Measurements from ENCODE around the gene DCHS2.

Gene DCHS2

DNA sequence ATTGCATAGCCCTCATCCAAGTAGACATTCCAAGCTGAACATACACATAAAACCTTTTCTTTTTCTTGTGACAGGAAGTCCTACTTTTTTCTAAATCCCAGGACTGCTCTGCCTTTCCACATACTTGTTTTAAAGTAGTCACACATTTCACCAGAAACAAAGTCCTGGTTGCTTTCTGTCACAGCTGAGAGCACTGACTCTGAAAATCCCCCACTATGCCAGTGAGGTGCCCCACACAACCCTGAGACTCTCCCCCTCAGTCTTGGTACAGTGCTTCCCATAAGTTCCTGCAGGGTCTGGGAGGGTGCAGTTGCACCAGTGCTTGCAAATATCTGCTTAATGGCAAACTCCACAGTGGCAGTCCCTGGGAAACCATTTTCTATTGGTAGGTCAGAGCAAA, 84.2 kb downstream of the DCHS2 start:
- Histone ChIP-seq H3K9ac (ENCODE audit: low read length) (no peak overlapping the region), H3K27me3 (ENCODE audit: control insufficient read depth, insufficient read depth, low read length) (no peaks in the 10 kb centered on the region), H3K36me3 (ENCODE audit: control insufficient read depth, insufficient read depth, low read length) (no peaks in the 10 kb centered on the region), H3K4me1 (ENCODE audit: control insufficient read depth, insufficient read depth, low read length) (no peaks in the 10 kb centered on the region), H3K9me3 (ENCODE audit: control insufficient read depth, low read length) (no peaks in the 10 kb centered on the region), H3K4me3 (ENCODE audit: low read length) (no peak overlapping the region)

- H3K9ac ChIP-seq (ENCODE audit: low read length) = no peak overlapping the region
- no peaks in the 10 kb centered on the region for H3K4me1 ChIP-seq (ENCODE audit: control insufficient read depth, insufficient read depth, low read length)
- no peak overlapping the region for H3K4me3 ChIP-seq (ENCODE audit: low read length)
- no peaks in the 10 kb centered on the region for H3K27me3 ChIP-seq (ENCODE audit: control insufficient read depth, insufficient read depth, low read length)
- H3K36me3 ChIP-seq (ENCODE audit: control insufficient read depth, insufficient read depth, low read length) = no peaks in the 10 kb centered on the region
- H3K9me3 ChIP-seq (ENCODE audit: control insufficient read depth, low read length) = no peaks in the 10 kb centered on the region
Observed at GRCh38 chr4:154406018-154406795, 85.4 kb downstream of the DCHS2 start.

GRCh38 chr4:154399259-154399974, 92.2 kb downstream of the DCHS2 start:
- no peak overlapping the region for H3K4me3 ChIP-seq (ENCODE audit: low read length)
- H3K36me3 ChIP-seq (ENCODE audit: control insufficient read depth, insufficient read depth, low read length) = no peaks in the 10 kb centered on the region
- H3K9ac ChIP-seq (ENCODE audit: low read length) = no peak overlapping the region
- H3K4me1 ChIP-seq (ENCODE audit: control insufficient read depth, insufficient read depth, low read length) = no peaks in the 10 kb centered on the region
- no peaks in the 10 kb centered on the region for H3K9me3 ChIP-seq (ENCODE audit: control insufficient read depth, low read length)
- H3K27me3 ChIP-seq (ENCODE audit: control insufficient read depth, insufficient read depth, low read length) = no peaks in the 10 kb centered on the region

DNA sequence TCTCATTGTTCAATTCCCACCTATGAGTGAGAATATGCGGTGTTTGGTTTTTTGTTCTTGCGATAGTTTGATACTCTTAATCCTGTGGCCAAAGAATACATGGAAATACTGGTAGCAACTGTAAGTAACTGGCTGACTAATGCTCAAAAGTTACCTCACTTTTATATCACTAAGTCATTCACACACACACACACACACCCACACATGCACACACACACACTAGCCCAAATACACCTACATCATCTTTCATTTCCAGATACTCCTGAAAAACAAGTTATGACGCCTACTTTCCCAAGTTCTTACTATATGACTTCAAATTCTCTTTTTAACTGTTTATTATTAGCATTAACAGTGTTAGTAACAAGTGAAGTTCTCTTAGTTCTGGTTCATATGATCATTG, 101.3 kb downstream of the DCHS2 start:
- no peaks in the 10 kb centered on the region for H3K4me1 ChIP-seq (ENCODE audit: control insufficient read depth, insufficient read depth, low read length)
- no peak overlapping the region for H3K9ac ChIP-seq (ENCODE audit: low read length)
- no peaks in the 10 kb centered on the region for H3K27me3 ChIP-seq (ENCODE audit: control insufficient read depth, insufficient read depth, low read length)
- H3K36me3 ChIP-seq (ENCODE audit: control insufficient read depth, insufficient read depth, low read length) = no peaks in the 10 kb centered on the region
- no peaks in the 10 kb centered on the region for H3K9me3 ChIP-seq (ENCODE audit: control insufficient read depth, low read length)
- no peak overlapping the region for H3K4me3 ChIP-seq (ENCODE audit: low read length)

GRCh38 chr4:154389148-154389547, 102.5 kb downstream of the DCHS2 start:
- Histone ChIP-seq H3K4me3 (ENCODE audit: low read length) (no peak overlapping the region), H3K9me3 (ENCODE audit: control insufficient read depth, low read length) (no peaks in the 10 kb centered on the region), H3K36me3 (ENCODE audit: control insufficient read depth, insufficient read depth, low read length) (no peaks in the 10 kb centered on the region), H3K4me1 (ENCODE audit: control insufficient read depth, insufficient read depth, low read length) (no peaks in the 10 kb centered on the region), H3K9ac (ENCODE audit: low read length) (no peak overlapping the region), H3K27me3 (ENCODE audit: control insufficient read depth, insufficient read depth, low read length) (no peaks in the 10 kb centered on the region)

GRCh38 chr4:154384012-154384411, 107.6 kb downstream of the DCHS2 start:
- Histone ChIP-seq H3K4me3 (ENCODE audit: low read length) (no peak overlapping the region), H3K9me3 (ENCODE audit: control insufficient read depth, low read length) (no peaks in the 10 kb centered on the region), H3K36me3 (ENCODE audit: control insufficient read depth, insufficient read depth, low read length) (no peaks in the 10 kb centered on the region), H3K27me3 (ENCODE audit: control insufficient read depth, insufficient read depth, low read length) (no peaks in the 10 kb centered on the region), H3K9ac (ENCODE audit: low read length) (no peak overlapping the region), H3K4me1 (ENCODE audit: control insufficient read depth, insufficient read depth, low read length) (no peaks in the 10 kb centered on the region)

- Histone ChIP-seq H3K9me3 (ENCODE audit: control insufficient read depth, low read length) (no peaks in the 10 kb centered on the region), H3K36me3 (ENCODE audit: control insufficient read depth, insufficient read depth, low read length) (no peaks in the 10 kb centered on the region), H3K4me3 (ENCODE audit: low read length) (no peak overlapping the region), H3K4me1 (ENCODE audit: control insufficient read depth, insufficient read depth, low read length) (no peaks in the 10 kb centered on the region), H3K9ac (ENCODE audit: low read length) (no peak overlapping the region), H3K27me3 (ENCODE audit: control insufficient read depth, insufficient read depth, low read length) (no peaks in the 10 kb centered on the region)
Observed at GRCh38 chr4:154376486-154376885, 115.1 kb downstream of the DCHS2 start.

DNA sequence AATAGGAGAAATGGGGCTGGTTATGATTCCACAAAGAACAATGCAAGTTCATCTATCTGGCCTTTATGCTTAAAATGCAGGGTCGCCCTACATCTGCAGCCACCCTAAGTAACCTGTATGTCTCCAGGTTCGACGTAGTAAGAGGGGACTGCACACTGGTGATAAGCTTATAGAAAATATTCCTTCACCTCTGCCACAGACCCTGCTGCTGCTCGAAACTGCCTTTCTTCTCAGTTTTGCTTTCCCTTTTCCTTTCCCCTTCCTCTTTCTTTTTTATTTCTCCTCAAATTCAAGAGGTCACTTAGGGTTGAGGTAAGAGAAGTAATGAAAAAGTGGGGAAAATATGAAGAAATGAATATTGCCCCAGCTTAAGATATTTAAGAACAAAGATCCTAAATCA, 123.5 kb downstream of the DCHS2 start:
- Histone ChIP-seq H3K9me3 (ENCODE audit: control insufficient read depth, low read length) (no peaks in the 10 kb centered on the region), H3K36me3 (ENCODE audit: control insufficient read depth, insufficient read depth, low read length) (no peaks in the 10 kb centered on the region), H3K9ac (ENCODE audit: low read length) (no peak overlapping the region), H3K4me3 (ENCODE audit: low read length) (no peak overlapping the region), H3K27me3 (ENCODE audit: control insufficient read depth, insufficient read depth, low read length) (no peaks in the 10 kb centered on the region), H3K4me1 (ENCODE audit: control insufficient read depth, insufficient read depth, low read length) (no peaks in the 10 kb centered on the region)

- H3K4me1 ChIP-seq (ENCODE audit: control insufficient read depth, insufficient read depth, low read length) = no peaks in the 10 kb centered on the region
- H3K9ac ChIP-seq (ENCODE audit: low read length) = no peak overlapping the region
- no peaks in the 10 kb centered on the region for H3K36me3 ChIP-seq (ENCODE audit: control insufficient read depth, insufficient read depth, low read length)
- H3K4me3 ChIP-seq (ENCODE audit: low read length) = no peak overlapping the region
- H3K9me3 ChIP-seq (ENCODE audit: control insufficient read depth, low read length) = no peaks in the 10 kb centered on the region
- no peaks in the 10 kb centered on the region for H3K27me3 ChIP-seq (ENCODE audit: control insufficient read depth, insufficient read depth, low read length)
Observed at GRCh38 chr4:154367659-154368058, 123.9 kb downstream of the DCHS2 start.

DNA sequence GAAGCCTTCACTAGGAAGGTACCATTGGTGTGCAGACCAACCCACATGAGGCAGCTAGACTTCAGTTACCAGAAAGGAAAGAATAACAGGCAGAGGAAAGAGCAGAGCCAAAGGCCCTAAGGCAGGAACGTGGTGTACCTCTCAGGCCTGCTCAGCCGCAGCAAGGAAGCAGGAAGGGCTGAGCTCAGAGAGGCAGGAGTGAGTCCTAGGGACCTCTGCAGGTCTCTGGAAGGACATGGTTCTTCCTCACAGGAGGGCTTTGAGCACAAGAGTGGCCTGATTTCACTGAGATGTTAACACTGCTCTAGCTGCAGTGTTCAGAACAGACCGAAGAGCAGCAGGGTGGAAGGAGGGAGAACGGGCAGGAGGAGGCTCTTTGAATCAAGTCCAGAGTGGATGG, 124.6 kb downstream of the DCHS2 start:
- Histone ChIP-seq H3K27me3 (ENCODE audit: control insufficient read depth, insufficient read depth, low read length) (no peaks in the 10 kb centered on the region), H3K36me3 (ENCODE audit: control insufficient read depth, insufficient read depth, low read length) (no peaks in the 10 kb centered on the region), H3K9ac (ENCODE audit: low read length) (no peak overlapping the region), H3K4me1 (ENCODE audit: control insufficient read depth, insufficient read depth, low read length) (no peaks in the 10 kb centered on the region), H3K4me3 (ENCODE audit: low read length) (no peak overlapping the region), H3K9me3 (ENCODE audit: control insufficient read depth, low read length) (no peaks in the 10 kb centered on the region)

GRCh38 chr4:154364066-154364845, 127.3 kb downstream of the DCHS2 start:
- Histone ChIP-seq H3K27me3 (ENCODE audit: control insufficient read depth, insufficient read depth, low read length) (no peaks in the 10 kb centered on the region), H3K9me3 (ENCODE audit: control insufficient read depth, low read length) (no peaks in the 10 kb centered on the region), H3K4me3 (ENCODE audit: low read length) (no peak overlapping the region), H3K36me3 (ENCODE audit: control insufficient read depth, insufficient read depth, low read length) (no peaks in the 10 kb centered on the region), H3K4me1 (ENCODE audit: control insufficient read depth, insufficient read depth, low read length) (no peaks in the 10 kb centered on the region), H3K9ac (ENCODE audit: low read length) (no peak overlapping the region)

GRCh38 chr4:154361450-154361849, 130.1 kb downstream of the DCHS2 start:
- Histone ChIP-seq H3K4me3 (ENCODE audit: low read length) (no peak overlapping the region), H3K9ac (ENCODE audit: low read length) (no peak overlapping the region), H3K27me3 (ENCODE audit: control insufficient read depth, insufficient read depth, low read length) (no peaks in the 10 kb centered on the region), H3K4me1 (ENCODE audit: control insufficient read depth, insufficient read depth, low read length) (no peaks in the 10 kb centered on the region), H3K9me3 (ENCODE audit: control insufficient read depth, low read length) (no peaks in the 10 kb centered on the region), H3K36me3 (ENCODE audit: control insufficient read depth, insufficient read depth, low read length) (no peaks in the 10 kb centered on the region)

Data from mucosa of stomach (tissue), 1 donor.